WTC11 (cell line): ENCODE measurements around the gene PGA3.

Experiments
- ATF1 ChIP-seq: sonication (generic); formaldehyde crosslinking; IDR thresholded peaks from 2 replicates; pipeline ENCODE4 v1.8.1; 2023; ENCODE audit warnings: mild to moderate bottlenecking, moderate library complexity, missing genetic modification reagents
- ETV6 ChIP-seq: sonication (generic); formaldehyde crosslinking; IDR thresholded peaks from 2 replicates; pipeline ENCODE4 v1.8.1; 2022; ENCODE audit warnings: mild to moderate bottlenecking, missing genetic modification reagents
- FOXJ3 ChIP-seq: sonication (generic); formaldehyde crosslinking; IDR thresholded peaks from 2 replicates; pipeline ENCODE4 v1.9.0; 2021; ENCODE audit warnings: missing genetic modification reagents, mild to moderate bottlenecking, borderline replicate concordance
- GABPB1 ChIP-seq: sonication (generic); formaldehyde crosslinking; IDR thresholded peaks from 2 replicates; pipeline ENCODE4 v1.8.1; 2023; ENCODE audit warnings: mild to moderate bottlenecking, missing genetic modification reagents
- GTF2I ChIP-seq: fragments of 250-450 bp; sonication (Bioruptor Pico); conservative IDR thresholded peaks from 2 replicates; pipeline ENCODE4 v1.4.0; 2021; ENCODE audit warnings: mild to moderate bottlenecking
- JUN ChIP-seq: sonication (generic); formaldehyde crosslinking; IDR thresholded peaks from 2 replicates; pipeline ENCODE4 v1.8.0; 2023; ENCODE audit warnings: mild to moderate bottlenecking, missing genetic modification reagents
- MYBL2 ChIP-seq: sonication (generic); formaldehyde crosslinking; IDR thresholded peaks from 2 replicates; pipeline ENCODE4 v1.8.1; 2023; ENCODE audit warnings: mild to moderate bottlenecking, moderate library complexity, missing genetic modification reagents
- NFE2L1 ChIP-seq: sonication (generic); formaldehyde crosslinking; IDR thresholded peaks from 2 replicates; pipeline ENCODE4 v1.8.1; 2023; ENCODE audit warnings: missing genetic modification reagents
- NR3C1 ChIP-seq: sonication (generic); formaldehyde crosslinking; conservative IDR thresholded peaks from 2 replicates; pipeline ENCODE4 v1.8.1; 2023; ENCODE audit warnings: low read depth, mild to moderate bottlenecking, missing genetic modification reagents
- PRDM15 ChIP-seq: sonication (generic); formaldehyde crosslinking; IDR thresholded peaks from 2 replicates; pipeline ENCODE4 v1.8.0; 2022; ENCODE audit warnings: missing genetic modification reagents
- TEAD4 ChIP-seq: sonication (generic); formaldehyde crosslinking; IDR thresholded peaks from 2 replicates; pipeline ENCODE4 v1.8.0; 2022; ENCODE audit warnings: mild to moderate bottlenecking, missing genetic modification reagents
- ZNF121 ChIP-seq: sonication (generic); formaldehyde crosslinking; IDR thresholded peaks from 2 replicates; pipeline ENCODE4 v1.8.0; 2023; ENCODE audit warnings: missing genetic modification reagents
- TF ChIP-seq, protein P1 (sequence below): fragments of 200-600 bp; IDR thresholded peaks from 2 replicates; pipeline ENCODE4 v1.8.0; 2022; ENCODE audit warnings: antibody characterized with exemption
- TF ChIP-seq, protein P2 (sequence below): sonication (generic); formaldehyde crosslinking; IDR thresholded peaks from 2 replicates; pipeline ENCODE4 v1.8.1; 2023; ENCODE audit warnings: mild to moderate bottlenecking, missing genetic modification reagents, moderate library complexity

- TF ChIP-seq ATF1 (no peak), TEAD4 (no peak), NFE2L1 (CRISPR knock-in tag) (no peak), NR3C1 (CRISPR knock-in tag) (no peak), MYBL2 (CRISPR knock-in tag) (no peak), GABPB1 (no peak), GTF2I (CRISPR knock-in tag) (no peak), PRDM15 (no peak), FOXJ3 (CRISPR knock-in tag) (no peak), ZNF121 (CRISPR knock-in tag) (no peak), JUN (CRISPR knock-in tag) (no peak), ETV6 (CRISPR knock-in tag) (no peak)
- TF ChIP-seq, protein P1, sequence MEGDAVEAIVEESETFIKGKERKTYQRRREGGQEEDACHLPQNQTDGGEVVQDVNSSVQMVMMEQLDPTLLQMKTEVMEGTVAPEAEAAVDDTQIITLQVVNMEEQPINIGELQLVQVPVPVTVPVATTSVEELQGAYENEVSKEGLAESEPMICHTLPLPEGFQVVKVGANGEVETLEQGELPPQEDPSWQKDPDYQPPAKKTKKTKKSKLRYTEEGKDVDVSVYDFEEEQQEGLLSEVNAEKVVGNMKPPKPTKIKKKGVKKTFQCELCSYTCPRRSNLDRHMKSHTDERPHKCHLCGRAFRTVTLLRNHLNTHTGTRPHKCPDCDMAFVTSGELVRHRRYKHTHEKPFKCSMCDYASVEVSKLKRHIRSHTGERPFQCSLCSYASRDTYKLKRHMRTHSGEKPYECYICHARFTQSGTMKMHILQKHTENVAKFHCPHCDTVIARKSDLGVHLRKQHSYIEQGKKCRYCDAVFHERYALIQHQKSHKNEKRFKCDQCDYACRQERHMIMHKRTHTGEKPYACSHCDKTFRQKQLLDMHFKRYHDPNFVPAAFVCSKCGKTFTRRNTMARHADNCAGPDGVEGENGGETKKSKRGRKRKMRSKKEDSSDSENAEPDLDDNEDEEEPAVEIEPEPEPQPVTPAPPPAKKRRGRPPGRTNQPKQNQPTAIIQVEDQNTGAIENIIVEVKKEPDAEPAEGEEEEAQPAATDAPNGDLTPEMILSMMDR = no peak
- TF ChIP-seq, protein P2, sequence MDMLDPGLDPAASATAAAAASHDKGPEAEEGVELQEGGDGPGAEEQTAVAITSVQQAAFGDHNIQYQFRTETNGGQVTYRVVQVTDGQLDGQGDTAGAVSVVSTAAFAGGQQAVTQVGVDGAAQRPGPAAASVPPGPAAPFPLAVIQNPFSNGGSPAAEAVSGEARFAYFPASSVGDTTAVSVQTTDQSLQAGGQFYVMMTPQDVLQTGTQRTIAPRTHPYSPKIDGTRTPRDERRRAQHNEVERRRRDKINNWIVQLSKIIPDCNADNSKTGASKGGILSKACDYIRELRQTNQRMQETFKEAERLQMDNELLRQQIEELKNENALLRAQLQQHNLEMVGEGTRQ (CRISPR knock-in tag) = no peak
These were observed 44.5 kb upstream of the PGA3 start for GRCh38 chr11:61158691-61159381.
